HG02571 (cell line): Measurements from ENCODE around the gene TBC1D3I.
"Not testable (repeated sequence)": the region's sequence is repeated elsewhere in the genome, so short reads cannot be mapped to it uniquely, and the experiment has no call there.

Source experiments
- ATAC-seq: cut with Tn5 transposase; IDR thresholded peaks from one replicate; pipeline ENCODE4 v1.9.1; 2021; ENCODE audit warnings: mild to moderate bottlenecking, moderate library complexity; ENCODE audit not compliant: unreplicated experiment

The TBC1D3I gene

GRCh38 chr17:36264470-36264869 is at the start of gene TBC1D3I:
Gene TBC1D3I (minus strand): TSS chr17:36264570. CDS start chr17:36262985, 1,585 bp downstream.
- ATAC-seq, result not testable (repeated sequence)

DNA sequence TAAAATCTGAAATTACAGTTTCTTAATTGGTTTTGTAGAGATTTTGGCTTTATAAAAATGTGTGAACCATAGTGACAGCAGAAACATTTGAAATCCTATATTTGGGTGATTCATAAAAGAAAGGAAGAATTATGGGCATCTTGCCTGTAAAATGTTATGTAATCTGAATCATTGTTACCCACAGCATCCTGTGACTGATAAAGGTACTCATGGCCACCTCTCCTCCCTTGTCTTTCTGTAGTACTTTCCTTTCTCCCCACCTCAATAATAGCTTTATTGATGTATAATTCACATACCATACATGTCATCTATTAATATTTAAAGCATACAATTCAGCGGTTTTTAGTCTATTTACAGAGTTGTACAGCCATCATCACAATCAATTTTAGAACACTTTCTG is 30.8 kb upstream of the TBC1D3I start:
- ATAC-seq, result not testable (repeated sequence)

GRCh38 chr17:36289965-36290612 is 25.7 kb upstream of the TBC1D3I start:
- ATAC-seq, result not testable (repeated sequence)

- ATAC-seq, result not testable (repeated sequence)
Observed at GRCh38 chr17:36284219-36284618, 19.8 kb upstream of the TBC1D3I start.

GRCh38 chr17:36283256-36283655 is 18.9 kb upstream of the TBC1D3I start:
- not testable (repeated sequence) for ATAC-seq

- not testable (repeated sequence) for ATAC-seq
Observed at GRCh38 chr17:36242046-36242445, 22.3 kb downstream of the TBC1D3I start.

DNA sequence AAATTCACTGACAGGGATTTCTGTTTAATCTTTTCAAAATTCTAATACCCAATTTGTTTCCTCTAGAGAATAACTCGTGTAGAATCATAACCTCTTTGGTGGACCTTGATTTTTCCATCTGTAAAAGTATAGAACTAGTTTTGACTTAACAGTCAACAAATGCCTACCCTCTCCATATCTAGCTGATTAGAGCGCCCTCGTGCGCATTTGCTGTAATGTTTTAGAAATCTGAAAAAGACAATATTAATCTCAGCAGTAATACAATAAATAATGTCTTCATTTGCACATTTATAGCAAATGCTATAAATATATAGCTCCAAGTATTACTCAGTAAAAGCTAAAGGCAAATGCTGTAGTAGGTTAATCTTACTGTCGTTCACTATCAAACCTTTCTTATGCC is 34.7 kb downstream of the TBC1D3I start:
- ATAC-seq, result not testable (repeated sequence)

DNA sequence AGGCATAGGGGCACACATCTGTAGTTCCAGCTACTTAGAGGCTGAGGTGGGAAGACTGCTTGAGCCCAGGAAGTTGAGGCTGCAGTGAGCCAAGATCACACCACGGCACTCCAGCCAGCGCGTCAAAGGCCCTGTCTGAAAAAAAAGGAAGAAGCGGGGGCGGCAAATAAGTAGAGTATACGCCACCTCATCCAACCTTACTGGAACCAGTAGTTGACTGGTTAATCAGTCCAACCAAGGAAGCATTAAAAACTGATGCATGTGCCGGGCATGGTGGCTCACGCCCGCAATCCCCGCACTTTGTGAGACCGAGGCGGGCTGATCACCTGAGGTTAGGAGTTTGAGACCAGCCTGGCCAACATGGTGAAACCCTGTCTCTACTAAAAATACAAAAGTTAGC is 41.4 kb downstream of the TBC1D3I start:
- not testable (repeated sequence) for ATAC-seq

DNA sequence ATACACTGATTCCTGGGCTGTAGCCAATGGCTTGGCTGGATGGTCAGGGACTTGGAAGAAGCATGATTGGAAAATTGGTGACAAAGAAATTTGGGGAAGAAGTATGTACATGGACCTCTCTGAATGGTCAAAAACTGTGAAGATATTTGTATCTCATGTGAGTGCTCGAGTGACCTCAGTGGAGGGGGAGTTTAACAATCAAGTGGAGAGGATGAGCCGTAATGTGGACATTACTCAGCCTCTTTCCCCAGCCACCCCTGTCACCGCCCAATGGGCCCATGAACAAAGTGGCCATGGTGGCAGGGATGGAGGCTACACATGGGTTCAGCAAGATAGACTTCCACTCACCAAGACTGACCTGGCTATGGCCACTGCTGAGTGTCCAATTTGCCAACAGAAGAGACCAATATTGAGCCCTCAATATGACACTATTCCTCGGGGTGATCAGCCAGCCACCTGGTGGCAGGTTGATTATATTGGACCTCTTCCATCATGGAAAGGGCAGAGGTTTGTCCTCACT is 42.7 kb downstream of the TBC1D3I start:
- not testable (repeated sequence) for ATAC-seq

DNA sequence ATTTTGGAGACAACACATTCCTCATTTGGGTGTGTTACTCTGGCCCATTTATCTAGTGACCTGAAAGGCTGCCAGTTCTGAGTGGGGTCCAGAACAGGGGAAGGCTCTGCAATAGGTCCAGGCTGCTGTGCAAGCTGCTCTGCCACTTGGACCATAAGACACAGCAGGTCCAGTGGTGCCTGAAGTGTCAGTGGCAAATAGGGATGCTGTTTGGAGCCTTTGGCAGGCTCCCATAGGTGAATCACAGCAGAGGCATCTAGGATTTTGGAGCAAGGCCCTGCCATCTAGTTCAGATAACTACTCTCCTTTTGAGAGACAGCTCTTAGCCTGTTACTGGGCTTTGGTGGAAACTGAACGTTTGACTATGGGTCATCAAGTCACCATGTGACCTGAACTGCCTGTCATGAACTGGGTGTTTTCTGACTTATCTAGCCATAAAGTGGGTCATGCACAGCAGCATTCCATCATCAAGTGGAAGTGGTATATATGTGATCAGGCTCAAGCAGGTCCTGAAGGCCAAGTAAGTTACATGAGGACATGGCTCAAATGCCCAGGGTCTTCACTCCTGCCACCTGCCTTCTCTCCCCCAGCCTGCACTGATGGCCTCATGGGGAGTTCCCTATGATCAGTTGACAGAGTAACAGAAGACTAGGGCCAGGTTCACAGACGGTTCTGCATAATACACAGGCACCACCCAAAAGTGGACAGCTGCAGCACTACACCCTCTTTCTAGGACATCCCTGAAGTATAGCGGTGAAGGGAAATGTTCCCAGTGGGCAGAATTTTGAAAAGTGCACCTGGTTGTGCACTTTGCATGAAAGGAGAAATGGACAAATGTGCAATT is 43.4 kb downstream of the TBC1D3I start:
- ATAC-seq, result not testable (repeated sequence)

GRCh38 chr17:36219556-36219955 is 44.8 kb downstream of the TBC1D3I start:
- not testable (repeated sequence) for ATAC-seq

DNA sequence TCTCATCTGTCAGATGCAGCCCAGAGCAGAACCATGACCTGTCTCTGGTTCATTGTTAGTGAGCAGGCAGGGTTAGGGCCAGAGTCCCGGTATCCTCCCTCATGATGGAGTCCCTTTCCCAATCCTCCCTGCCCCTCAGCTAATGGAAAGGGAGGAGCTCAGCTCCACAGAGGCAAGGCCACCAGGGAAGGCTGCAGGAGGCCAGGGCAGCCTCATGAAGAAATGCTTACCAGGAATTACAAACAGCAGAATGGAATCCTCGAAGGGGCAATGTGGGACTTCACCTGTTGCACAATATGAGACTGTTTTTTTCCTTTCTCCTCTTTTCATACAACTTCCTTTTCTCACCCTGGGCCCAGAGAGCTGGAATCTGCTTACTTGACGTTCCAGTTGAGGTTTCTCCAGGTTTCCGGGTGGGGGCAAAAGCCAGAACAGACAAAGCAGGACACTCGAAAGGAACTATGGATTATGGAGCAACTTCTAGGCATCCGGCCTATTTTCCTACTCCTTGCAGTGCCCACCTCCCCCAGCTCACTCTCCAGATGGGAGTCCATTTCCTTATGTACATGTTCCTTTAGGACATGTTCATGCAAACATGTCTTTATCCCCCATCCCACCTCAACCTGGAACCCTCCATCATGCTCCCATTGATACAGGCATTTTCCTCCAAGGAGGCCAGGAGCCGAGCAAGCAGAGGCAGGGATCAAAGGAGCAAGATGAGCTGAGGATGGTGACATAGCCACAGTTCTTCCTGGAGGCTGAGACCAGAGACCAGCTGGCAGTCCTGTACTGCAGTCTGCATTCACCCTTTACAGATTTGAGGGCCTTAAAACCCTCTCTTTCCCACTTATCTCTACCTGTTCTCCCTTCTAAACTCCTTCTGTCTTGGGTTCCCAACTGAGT is 48.7 kb downstream of the TBC1D3I start:
- ATAC-seq, result not testable (repeated sequence)

DNA sequence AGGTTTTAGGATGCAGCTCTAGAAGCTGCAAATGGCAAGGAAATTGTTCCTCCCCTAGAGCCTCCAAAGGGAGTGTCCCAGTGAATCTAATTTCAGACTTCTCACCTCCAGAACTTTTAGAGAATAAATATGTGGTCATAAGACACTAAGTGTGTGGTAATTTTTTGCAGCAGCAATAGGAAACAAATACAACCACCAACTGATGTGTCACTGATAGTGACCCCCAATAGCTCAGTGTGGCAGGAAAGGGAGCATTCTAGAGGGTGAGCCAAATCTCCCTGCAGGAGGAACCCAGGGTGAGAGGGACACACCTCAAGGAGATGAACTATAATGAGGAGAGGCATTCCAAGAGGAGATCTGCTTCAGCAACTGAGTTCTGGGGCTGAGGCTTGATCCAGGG is 49.5 kb downstream of the TBC1D3I start:
- no peak for ATAC-seq

DNA sequence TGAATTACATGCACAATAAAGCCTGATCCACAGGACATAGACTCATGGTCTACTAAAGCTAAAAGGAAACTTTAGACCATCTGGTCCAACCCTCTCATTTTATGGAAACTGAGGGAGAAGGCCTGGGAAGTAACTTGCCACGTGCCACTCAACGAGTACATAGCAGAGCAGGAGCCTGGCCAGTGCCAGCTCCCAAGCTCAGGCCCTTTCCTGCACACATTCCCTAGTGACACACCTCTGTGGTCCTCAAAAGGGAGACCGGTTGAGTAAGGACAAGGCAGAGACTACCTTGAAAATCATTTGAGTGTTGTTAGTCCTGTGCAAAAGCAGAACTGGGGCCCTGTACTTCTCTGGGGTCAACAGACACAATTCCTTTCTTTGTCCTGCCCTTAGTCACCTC is 50.7 kb downstream of the TBC1D3I start:
- no peak for ATAC-seq

- no peak for ATAC-seq
Observed at GRCh38 chr17:36212966-36213365, 51.4 kb downstream of the TBC1D3I start.

DNA sequence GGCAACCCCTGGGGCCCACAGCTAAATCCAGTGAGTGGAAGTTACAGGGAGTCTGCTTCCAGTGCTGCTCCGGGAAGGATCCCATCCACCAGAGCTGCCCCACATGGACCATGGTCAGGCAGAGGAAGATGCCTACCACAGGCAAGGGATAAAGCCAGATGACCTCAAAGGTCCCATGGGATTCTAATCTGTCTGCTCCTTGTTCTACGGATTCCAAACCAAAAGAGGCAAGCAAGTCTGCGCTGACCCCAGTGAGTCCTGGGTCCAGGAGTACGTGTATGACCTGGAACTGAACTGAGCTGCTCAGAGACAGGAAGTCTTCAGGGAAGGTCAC is 52.1 kb downstream of the TBC1D3I start:
- no peak for ATAC-seq

DNA sequence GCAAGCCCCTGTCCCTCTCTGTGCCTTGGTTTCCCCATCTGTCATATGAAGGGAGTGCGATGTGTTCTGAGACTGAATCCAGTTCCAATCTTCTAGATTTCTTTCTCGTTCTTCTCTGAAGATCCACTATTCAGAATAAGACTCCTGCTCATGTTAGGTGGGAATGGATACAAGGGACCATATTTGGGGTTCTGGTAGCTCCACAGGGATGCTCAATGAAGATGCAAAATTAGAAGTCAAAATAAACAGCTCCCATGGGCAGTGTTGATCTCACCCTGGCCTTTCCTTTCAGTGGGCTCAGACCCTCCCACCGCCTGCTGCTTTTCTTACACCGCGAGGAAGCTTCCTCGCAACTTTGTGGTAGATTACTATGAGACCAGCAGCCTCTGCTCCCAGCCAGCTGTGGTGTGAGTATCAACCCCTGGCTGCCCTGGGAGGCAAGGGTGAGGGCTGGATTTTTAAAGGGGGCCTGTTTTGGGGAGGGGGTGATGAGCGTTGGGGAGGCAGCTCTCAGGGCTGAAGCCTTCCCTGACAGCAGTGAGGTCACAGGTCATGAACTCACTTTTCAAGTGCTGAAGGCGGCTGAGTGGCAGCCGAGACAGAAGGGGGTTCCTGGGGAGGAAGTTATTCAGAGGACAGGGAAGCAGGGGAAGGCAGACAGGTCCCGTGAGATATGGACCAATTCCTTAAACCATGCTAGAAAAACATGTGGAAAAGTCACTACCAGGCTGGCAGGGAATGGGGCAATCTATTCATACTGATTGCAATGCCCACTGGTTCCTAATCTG is 52.7 kb downstream of the TBC1D3I start:
- ATAC-seq, result not testable (repeated sequence)

DNA sequence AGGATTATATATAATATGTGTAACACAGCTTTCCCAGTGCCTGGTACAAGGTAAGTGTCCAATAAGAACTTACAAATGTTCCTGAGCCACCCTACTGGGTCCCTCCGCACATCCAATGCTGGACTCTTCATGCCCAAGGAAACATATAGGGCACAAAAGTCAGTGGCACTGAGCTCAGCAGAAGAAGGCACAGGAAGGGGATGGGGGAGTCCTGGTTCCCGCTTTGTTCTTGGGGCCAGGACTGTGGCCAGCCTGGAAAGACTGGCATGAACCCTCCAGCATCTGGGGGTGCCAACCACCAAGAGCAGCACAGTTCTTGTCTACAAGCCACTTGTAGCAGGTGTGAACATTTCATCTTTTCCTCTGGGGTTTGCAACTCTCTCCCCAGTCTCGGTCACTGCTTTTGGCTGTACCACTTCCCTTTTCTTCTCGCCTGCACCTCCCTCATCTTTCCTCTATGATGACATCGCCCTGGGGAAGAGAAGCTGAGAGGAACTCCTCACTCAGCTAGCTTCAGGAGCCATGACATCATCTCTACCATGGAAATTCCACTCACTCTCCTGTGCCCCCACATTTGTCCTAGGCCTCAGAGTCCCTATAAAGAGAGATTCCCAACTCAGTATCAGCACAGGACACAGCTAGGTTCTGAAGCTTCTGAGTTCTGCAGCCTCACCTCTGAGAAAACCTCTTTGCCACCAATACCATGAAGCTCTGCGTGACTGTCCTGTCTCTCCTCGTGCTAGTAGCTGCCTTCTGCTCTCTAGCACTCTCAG is 53.7 kb downstream of the TBC1D3I start, which contains the start of gene CCL4L2:
Gene CCL4L2 (plus strand): TSS at position 625 of the 773 bp plus-strand sequence.
- ATAC-seq, result peak; percentile 67

- ATAC-seq, result no peak
Observed at GRCh38 chr17:36209575-36209974, 54.8 kb downstream of the TBC1D3I start.
